Progenitor cell of endocrine pancreas (in vitro differentiated cells): ENCODE measurements around the gene DCC. TPM values are rescaled to one million over a fixed set of nuclear protein-coding genes. Genes with fewer than 3 reads are reported as not detected.

Experiments used
- DNase-seq: peaks from one replicate; pipeline ENCODE4 v3.0.0; 2021; ENCODE audit warnings: low spot score; ENCODE audit not compliant: unreplicated experiment
- H3K27ac Mint-ChIP-seq: 2 replicates; pipeline ENCODE4 v1.8.0; 2021; ENCODE audit warnings: mild to moderate bottlenecking, moderate library complexity, mixed read lengths
- H3K27me3 Mint-ChIP-seq: 2 replicates; pipeline ENCODE4 v1.8.0; 2021; ENCODE audit warnings: mixed read lengths
- H3K36me3 Mint-ChIP-seq: 2 replicates; pipeline ENCODE4 v1.8.0; 2022; ENCODE audit warnings: mixed read lengths; ENCODE audit not compliant: insufficient read depth
- H3K4me1 Mint-ChIP-seq: 2 replicates; pipeline ENCODE4 v1.8.0; 2021; ENCODE audit warnings: low read depth, mixed read lengths
- H3K4me3 Mint-ChIP-seq: 2 replicates; pipeline ENCODE4 v1.8.0; 2021; ENCODE audit warnings: low read depth, mild to moderate bottlenecking, moderate library complexity, mixed read lengths
- H3K9me3 Mint-ChIP-seq: 2 replicates; pipeline ENCODE4 v1.8.0; 2021; ENCODE audit warnings: low read depth, mixed read lengths
- total RNA-seq: library from RNA; stranded (reverse); gene quantifications from 2 replicates; pipeline ENCODE4 v1.2.1, GENCODE V29; 2021
- TF ChIP-seq, protein P1 (sequence below): fragments of 200-600 bp; sonication (generic); IDR thresholded peaks from one replicate; pipeline ENCODE4 v1.5.0; 2021; ENCODE audit warnings: antibody characterized with exemption, mild to moderate bottlenecking; ENCODE audit not compliant: unreplicated experiment

Gene DCC
- total RNA-seq, 1 donor from 2014 or later, result 8.4 TPM

DNA sequence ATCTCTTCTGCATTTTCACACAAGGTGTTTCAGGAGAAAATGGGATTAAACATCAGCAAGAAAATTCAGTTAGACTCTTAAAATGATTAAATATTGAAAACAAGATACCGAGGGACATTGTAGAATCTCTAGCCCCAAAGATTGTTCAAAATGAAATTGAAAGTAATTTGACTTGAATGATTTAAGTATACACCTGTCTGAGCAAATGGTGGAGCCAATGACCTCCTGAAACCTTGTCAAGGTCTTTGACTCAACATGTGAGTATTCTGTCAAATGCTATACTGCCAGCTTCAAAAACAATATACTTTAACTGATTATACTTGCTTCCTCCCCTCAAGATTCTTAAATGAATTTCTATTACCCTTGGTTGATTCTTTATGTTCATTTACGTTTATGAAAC lies 411.0 kb downstream of the DCC start:
- Mint-ChIP-seq H3K4me1 (no peaks in the 10 kb centered on the region), H3K9me3 (no peaks in the 10 kb centered on the region), H3K4me3 (no peak overlapping the region), H3K36me3 (no peaks in the 10 kb centered on the region), H3K27me3 (no peaks in the 10 kb centered on the region), H3K27ac (no peak overlapping the region)
- DNase-seq, result no peak
- TF ChIP-seq, protein P1, sequence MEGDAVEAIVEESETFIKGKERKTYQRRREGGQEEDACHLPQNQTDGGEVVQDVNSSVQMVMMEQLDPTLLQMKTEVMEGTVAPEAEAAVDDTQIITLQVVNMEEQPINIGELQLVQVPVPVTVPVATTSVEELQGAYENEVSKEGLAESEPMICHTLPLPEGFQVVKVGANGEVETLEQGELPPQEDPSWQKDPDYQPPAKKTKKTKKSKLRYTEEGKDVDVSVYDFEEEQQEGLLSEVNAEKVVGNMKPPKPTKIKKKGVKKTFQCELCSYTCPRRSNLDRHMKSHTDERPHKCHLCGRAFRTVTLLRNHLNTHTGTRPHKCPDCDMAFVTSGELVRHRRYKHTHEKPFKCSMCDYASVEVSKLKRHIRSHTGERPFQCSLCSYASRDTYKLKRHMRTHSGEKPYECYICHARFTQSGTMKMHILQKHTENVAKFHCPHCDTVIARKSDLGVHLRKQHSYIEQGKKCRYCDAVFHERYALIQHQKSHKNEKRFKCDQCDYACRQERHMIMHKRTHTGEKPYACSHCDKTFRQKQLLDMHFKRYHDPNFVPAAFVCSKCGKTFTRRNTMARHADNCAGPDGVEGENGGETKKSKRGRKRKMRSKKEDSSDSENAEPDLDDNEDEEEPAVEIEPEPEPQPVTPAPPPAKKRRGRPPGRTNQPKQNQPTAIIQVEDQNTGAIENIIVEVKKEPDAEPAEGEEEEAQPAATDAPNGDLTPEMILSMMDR, result no peak

DNA sequence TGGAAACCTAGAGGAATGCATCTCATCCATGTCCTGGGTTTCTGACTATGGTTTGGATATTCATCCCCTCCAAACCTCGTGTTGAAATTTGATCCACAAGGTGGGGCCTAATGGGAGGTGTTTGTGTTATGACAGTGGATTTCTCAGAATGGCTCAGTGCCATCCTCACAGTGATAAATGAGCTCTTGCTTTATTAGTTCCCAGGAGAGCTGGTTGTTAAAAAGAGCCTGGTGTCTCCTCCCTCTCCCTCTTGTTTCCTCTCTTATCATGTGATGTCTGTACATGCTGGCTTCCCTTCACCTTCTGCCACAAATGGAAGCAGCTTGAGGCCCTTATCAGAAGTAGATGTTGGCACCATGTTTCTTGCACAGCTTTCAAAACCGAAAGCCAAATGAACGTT lies 424.3 kb downstream of the DCC start:
- no peak for DNase-seq
- H3K27ac Mint-ChIP-seq, result no peak overlapping the region
- H3K4me1 Mint-ChIP-seq, result peaks cover 6% of the 10 kb centered on the region
- no peaks in the 10 kb centered on the region for H3K27me3 Mint-ChIP-seq
- TF ChIP-seq, protein P1, result no peak
- H3K36me3 Mint-ChIP-seq, result peaks cover 3% of the 10 kb centered on the region
- no peak overlapping the region for H3K4me3 Mint-ChIP-seq
- peaks cover 11% of the 10 kb centered on the region for H3K9me3 Mint-ChIP-seq

GRCh38 chr18:52766002-52766545 lies 426.1 kb downstream of the DCC start:
- Mint-ChIP-seq H3K36me3 (no peaks in the 10 kb centered on the region), H3K27ac (no peak overlapping the region), H3K9me3 (peaks cover 2% of the 10 kb centered on the region), H3K4me3 (no peak overlapping the region), H3K27me3 (no peaks in the 10 kb centered on the region), H3K4me1 (peaks cover 6% of the 10 kb centered on the region)
- TF ChIP-seq, protein P1, result no peak
- DNase-seq, result no peak

DNA sequence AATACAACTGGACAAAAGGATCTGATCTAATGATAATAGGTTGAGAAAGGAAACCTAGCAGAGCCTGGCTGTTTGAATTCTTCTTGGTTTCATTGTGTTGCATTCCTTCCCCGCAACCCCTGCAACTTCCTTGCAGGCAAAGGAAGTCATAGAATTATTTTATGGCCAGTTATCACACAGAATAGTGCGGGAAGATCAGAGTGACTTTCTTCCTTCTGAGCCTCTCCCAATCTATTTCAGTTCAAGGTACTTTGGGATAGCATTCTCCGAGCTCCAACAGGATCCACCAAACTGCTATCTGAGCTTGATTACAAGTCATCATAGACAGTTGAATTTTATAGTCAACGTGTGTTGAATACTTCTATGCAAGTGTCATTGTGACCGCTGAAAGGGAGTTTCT lies 441.1 kb downstream of the DCC start:
- TF ChIP-seq, protein P1, result no peak
- no peak overlapping the region for H3K27ac Mint-ChIP-seq
- H3K27me3 Mint-ChIP-seq, result no peaks in the 10 kb centered on the region
- no peak overlapping the region for H3K4me3 Mint-ChIP-seq
- H3K9me3 Mint-ChIP-seq, result no peaks in the 10 kb centered on the region
- DNase-seq, result no peak
- H3K4me1 Mint-ChIP-seq, result no peaks in the 10 kb centered on the region
- no peaks in the 10 kb centered on the region for H3K36me3 Mint-ChIP-seq

DNA sequence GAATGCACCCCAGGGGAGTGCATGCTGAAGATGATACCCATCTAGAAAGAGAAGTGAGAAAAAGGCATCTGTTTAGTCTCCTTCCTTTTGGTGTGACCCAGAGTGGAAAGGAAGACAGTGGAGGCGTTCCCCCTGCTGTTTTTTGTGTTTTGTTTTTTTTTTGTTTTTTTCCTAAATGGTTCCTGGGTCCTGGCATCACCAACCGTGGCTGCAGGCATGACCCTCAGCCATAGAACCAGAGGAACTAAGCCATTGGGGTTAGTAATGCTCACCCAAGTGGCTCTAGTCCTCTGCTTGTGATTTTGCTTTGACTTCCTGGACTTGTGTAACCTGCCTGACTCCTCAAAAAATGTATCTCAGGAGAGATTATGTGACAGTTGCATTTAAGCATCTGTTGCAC lies 451.3 kb downstream of the DCC start:
- Mint-ChIP-seq H3K4me3 (no peak overlapping the region), H3K27ac (no peak overlapping the region), H3K4me1 (no peaks in the 10 kb centered on the region), H3K36me3 (peaks cover 19% of the 10 kb centered on the region), H3K9me3 (peaks cover 61% of the 10 kb centered on the region), H3K27me3 (no peaks in the 10 kb centered on the region)
- DNase-seq, result no peak
- TF ChIP-seq, protein P1, result no peak
